A549 treated with AZD9567 at 1 μM for 4 hours (cell line): Measurements from ENCODE around the gene AP1S1. TPM values are rescaled to one million over a fixed set of nuclear protein-coding genes. Genes with fewer than 3 reads are reported as not detected.

ENCODE experiments used
- total RNA-seq: library from RNA; stranded (reverse); fragments of 200-300 nt; extraction: Qiagen RNA extraction; gene quantifications from 5 replicates; pipeline ENCODE4 v1.2.3, GENCODE V29; 2022; ENCODE audit not compliant: insufficient read depth

Gene AP1S1
- total RNA-seq = 121 to 143 TPM (median 132 TPM) in 5 replicates

GRCh38 chr7:101153969-101154692 lies at the start of gene AP1S1:
Gene AP1S1 (plus strand): TSS chr7:101154476. CDS start chr7:101154515, 39 bp downstream.

GRCh38 chr7:101126651-101127459 lies 27.4 kb upstream of the AP1S1 start, which contains the start of gene SERPINE1:
Gene SERPINE1 (plus strand): TSS chr7:101127104. CDS start chr7:101128394, 1,290 bp downstream.

GRCh38 chr7:101165075-101165957 lies 11.0 kb downstream of the AP1S1 start, which contains the start of gene VGF:
Gene VGF (minus strand): TSS chr7:101165569. CDS start chr7:101164843, 726 bp downstream.

GRCh38 chr7:101180130-101180755 lies 26.0 kb downstream of the AP1S1 start, which contains the start of gene NAT16:
Gene NAT16 (minus strand): TSS chr7:101180293. CDS start chr7:101174807, 5,486 bp downstream.

GRCh38 chr7:101200862-101201599 lies 46.8 kb downstream of the AP1S1 start, which contains the start of gene MOGAT3:
Gene MOGAT3 (minus strand): TSS chr7:101201036. CDS start chr7:101200854, 182 bp downstream.

Other genes starting within 250 kb of the AP1S1 start
- 13.5 to 18.9 TPM (median 18.3 TPM) in 5 replicates for gene MUC3A, start 204.9 kb upstream of the AP1S1 start, total RNA-seq
- gene MUC12, start 184.9 kb upstream of the AP1S1 start, total RNA-seq = 15.8 to 21.1 TPM (median 20.0 TPM) in 5 replicates
- 0.02 to 0.29 TPM (median 0.03 TPM) in 4 of 5 replicates, not detected in the other for gene MUC17, start 134.4 kb upstream of the AP1S1 start, total RNA-seq
- gene TRIM56, start 69.0 kb upstream of the AP1S1 start, total RNA-seq = 8.5 to 13.5 TPM (median 13.2 TPM) in 5 replicates
- 1,728 to 2,056 TPM (median 1,827 TPM) in 5 replicates for gene SERPINE1, start 27.4 kb upstream of the AP1S1 start, total RNA-seq
- 8.1 to 27.8 TPM (median 18.9 TPM) in 5 replicates for gene VGF, start 11.1 kb downstream of the AP1S1 start, total RNA-seq
- 0.10 to 0.23 TPM (median 0.16 TPM) in 4 of 5 replicates, not detected in the other for gene NAT16, start 25.8 kb downstream of the AP1S1 start, total RNA-seq
- not detected in 5 replicates for gene MOGAT3, start 46.6 kb downstream of the AP1S1 start, total RNA-seq
- gene PLOD3, start 63.1 kb downstream of the AP1S1 start, total RNA-seq = 80.4 to 84.3 TPM (median 82.7 TPM) in 5 replicates
- gene ZNHIT1, start 63.7 kb downstream of the AP1S1 start, total RNA-seq = 65.9 to 101 TPM (median 89.5 TPM) in 5 replicates
- gene CLDN15, start 83.3 kb downstream of the AP1S1 start, total RNA-seq = 8.5 to 14.2 TPM (median 12.1 TPM) in 5 replicates
- gene FIS1, start 90.6 kb downstream of the AP1S1 start, total RNA-seq = 82.6 to 144 TPM (median 141 TPM) in 5 replicates
- 51.5 to 57.7 TPM (median 53.6 TPM) in 5 replicates for gene IFT22, start 167.3 kb downstream of the AP1S1 start, total RNA-seq
- 0.45 to 0.59 TPM (median 0.51 TPM) in 4 of 5 replicates, not detected in the other for gene COL26A1, start 208.4 kb downstream of the AP1S1 start, total RNA-seq